Ishikawa (cell line): ENCODE measurements around the gene SARDH.

Source experiments
- CEBPB ChIP-seq: IDR thresholded peaks from 2 replicates; pipeline ENCODE4 v1.6.1; 2012
- CREB1 ChIP-seq: IDR thresholded peaks from 2 replicates; pipeline ENCODE4 v1.6.1; 2012; ENCODE audit warnings: low read depth
- EGR1 ChIP-seq: IDR thresholded peaks from 2 replicates; pipeline ENCODE4 v1.6.1; 2012
- EP300 ChIP-seq: IDR thresholded peaks from 2 replicates; pipeline ENCODE4 v1.6.1; 2012; ENCODE audit warnings: borderline replicate concordance
- FOXM1 ChIP-seq: IDR thresholded peaks from 2 replicates; pipeline ENCODE4 v1.6.1; 2012; ENCODE audit warnings: low read depth, borderline replicate concordance
- RAD21 ChIP-seq: IDR thresholded peaks from 2 replicates; pipeline ENCODE4 v1.6.1; 2012; ENCODE audit warnings: low read depth
- REST ChIP-seq: IDR thresholded peaks from 2 replicates; pipeline ENCODE4 v1.6.1; 2012; ENCODE audit warnings: low read depth, mild to moderate bottlenecking
- TAF1 ChIP-seq: IDR thresholded peaks from 2 replicates; pipeline ENCODE4 v1.6.1; 2012; ENCODE audit warnings: low read depth, mild to moderate bottlenecking
- TCF12 ChIP-seq: IDR thresholded peaks from 2 replicates; pipeline ENCODE4 v1.6.1; 2012; ENCODE audit warnings: low read depth
- YY1 ChIP-seq: IDR thresholded peaks from 2 replicates; pipeline ENCODE4 v1.6.1; 2012; ENCODE audit warnings: low read depth
- ZBTB7A ChIP-seq: IDR thresholded peaks from 2 replicates; pipeline ENCODE4 v1.6.1; 2012; ENCODE audit warnings: low read depth

GRCh38 chr9:133667759-133668450 lies 70.2 kb downstream of the SARDH start:
- TF ChIP-seq ZBTB7A (no peak), FOXM1 (no peak), EP300 (no peak), CREB1 (no peak), EGR1 (no peak), TCF12 (no peak), TAF1 (no peak), CEBPB (no peak), REST (no peak), YY1 (no peak), RAD21 (no peak)
